ENCODE data around the gene UNC13C. TPM values are rescaled to one million over a fixed set of nuclear protein-coding genes. Genes with fewer than 3 reads are reported as not detected.

Gene UNC13C
- total RNA-seq, 4 donors from 2014 or later, result under 0.01 to 0.79 (median 0.09) TPM; not detected in 1

DNA sequence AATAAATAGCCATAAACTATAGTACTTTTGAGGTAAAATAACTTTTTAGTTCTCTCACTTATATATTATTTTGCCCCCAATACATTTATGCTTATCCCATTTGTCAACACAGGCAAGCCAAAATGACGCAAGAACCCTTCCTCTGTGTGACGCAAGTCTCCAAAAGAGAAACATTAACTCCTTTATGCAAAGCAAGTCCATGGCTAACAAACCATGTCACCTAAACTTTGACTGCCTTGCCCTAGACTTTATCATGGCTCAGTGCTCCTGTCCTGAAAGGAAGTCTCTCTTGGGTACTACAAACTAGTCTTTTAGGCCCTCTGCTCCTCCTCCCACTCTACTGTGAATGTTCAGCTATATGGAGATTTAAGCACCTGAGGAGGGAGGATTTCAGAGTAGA is 230.5 kb downstream of the UNC13C start:
- ATAC-seq (ENCODE audit: low FRiP score) (no peak), DNase-seq (ENCODE audit: low spot score) (no peak)
- TF ChIP-seq, protein P1, sequence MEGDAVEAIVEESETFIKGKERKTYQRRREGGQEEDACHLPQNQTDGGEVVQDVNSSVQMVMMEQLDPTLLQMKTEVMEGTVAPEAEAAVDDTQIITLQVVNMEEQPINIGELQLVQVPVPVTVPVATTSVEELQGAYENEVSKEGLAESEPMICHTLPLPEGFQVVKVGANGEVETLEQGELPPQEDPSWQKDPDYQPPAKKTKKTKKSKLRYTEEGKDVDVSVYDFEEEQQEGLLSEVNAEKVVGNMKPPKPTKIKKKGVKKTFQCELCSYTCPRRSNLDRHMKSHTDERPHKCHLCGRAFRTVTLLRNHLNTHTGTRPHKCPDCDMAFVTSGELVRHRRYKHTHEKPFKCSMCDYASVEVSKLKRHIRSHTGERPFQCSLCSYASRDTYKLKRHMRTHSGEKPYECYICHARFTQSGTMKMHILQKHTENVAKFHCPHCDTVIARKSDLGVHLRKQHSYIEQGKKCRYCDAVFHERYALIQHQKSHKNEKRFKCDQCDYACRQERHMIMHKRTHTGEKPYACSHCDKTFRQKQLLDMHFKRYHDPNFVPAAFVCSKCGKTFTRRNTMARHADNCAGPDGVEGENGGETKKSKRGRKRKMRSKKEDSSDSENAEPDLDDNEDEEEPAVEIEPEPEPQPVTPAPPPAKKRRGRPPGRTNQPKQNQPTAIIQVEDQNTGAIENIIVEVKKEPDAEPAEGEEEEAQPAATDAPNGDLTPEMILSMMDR (IDR thresholded peaks at IDR 0.05), result no peak

DNA sequence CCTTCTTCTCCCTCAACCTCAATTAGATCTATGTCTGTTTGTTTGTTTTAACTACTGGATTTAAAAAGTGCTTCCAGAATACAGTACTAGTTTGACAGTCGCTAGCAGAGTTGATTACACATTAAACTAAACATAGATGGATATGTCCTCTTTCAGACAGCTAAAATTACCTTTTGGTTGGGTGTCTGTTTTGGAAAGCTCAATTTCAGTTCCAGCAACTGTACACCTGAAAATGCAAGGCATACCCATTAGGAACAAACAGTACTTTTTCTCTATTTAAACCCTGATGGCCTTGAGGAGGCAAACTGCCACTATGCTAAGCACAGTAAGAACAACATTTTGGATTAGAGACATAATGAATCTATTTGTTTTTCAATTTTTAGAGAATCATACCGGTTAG is 234.4 kb downstream of the UNC13C start:
- TF ChIP-seq, protein P1 (IDR thresholded peaks at IDR 0.05), result no peak
- ATAC-seq (ENCODE audit: low FRiP score) (no peak), DNase-seq (ENCODE audit: low spot score) (no peak)

- DNase-seq (ENCODE audit: low spot score) (no peak), ATAC-seq (ENCODE audit: low FRiP score) (no peak)
- TF ChIP-seq, protein P1 (IDR thresholded peaks at IDR 0.05), result no peak
These were observed 248.2 kb downstream of the UNC13C start for GRCh38 chr15:54226455-54226854.

GRCh38 chr15:54227569-54227968 is 249.3 kb downstream of the UNC13C start:
- TF ChIP-seq, protein P1 (IDR thresholded peaks at IDR 0.05), result no peak
- ATAC-seq (ENCODE audit: low FRiP score) (no peak), DNase-seq (ENCODE audit: low spot score) (no peak)

DNA sequence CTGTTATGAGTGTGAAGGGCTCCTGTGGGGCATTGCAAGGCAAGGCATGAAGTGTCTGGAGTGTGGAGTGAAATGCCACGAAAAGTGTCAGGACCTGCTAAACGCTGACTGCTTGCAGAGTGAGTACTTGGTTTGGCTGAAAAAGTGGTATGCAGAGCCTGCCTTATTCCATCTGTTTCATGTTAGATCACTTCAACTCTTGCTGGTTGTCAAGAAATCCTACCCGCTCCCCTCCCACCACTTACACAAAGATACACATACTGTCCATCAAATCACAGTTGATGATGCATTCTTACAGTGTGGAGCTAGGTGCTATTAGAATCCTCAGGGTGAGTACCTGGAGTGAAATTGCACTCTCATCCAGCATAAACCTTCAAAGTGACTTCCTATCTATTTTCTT is 272.1 kb downstream of the UNC13C start:
- no peak for ATAC-seq (ENCODE audit: low FRiP score)
- DNase-seq (ENCODE audit: low spot score), result no peak
- TF ChIP-seq, protein P1 (IDR thresholded peaks at IDR 0.05), result no peak

DNA sequence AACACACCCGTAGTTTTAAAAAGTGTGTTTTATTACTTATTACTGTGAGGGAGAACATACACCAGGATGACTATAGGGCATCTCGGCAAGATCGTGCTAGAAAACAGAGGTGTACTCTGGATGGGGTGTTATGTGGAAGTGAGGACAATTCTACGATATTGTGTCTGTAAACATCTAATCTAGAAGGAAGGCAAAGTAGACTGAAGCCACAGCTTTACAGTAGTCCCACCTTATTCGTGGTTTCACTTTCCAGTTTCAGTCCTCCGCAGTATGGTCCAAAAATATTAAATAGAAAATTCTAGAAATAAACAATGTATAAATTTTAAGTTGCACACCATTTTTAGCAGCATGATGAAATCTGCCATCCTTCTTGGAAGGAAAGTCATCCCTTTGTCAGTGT is 277.9 kb downstream of the UNC13C start:
- ATAC-seq (ENCODE audit: low FRiP score), result no peak
- TF ChIP-seq, protein P1 (IDR thresholded peaks at IDR 0.05), result no peak
- DNase-seq (ENCODE audit: low spot score), result no peak

- DNase-seq (ENCODE audit: low spot score) (no peak), ATAC-seq (ENCODE audit: low FRiP score) (no peak)
- TF ChIP-seq, protein P1 (IDR thresholded peaks at IDR 0.05), result no peak
These were observed 295.7 kb downstream of the UNC13C start for GRCh38 chr15:54273928-54274327.

All from omental fat pad (tissue), 4 donors.